Panc1 (cell line): ENCODE measurements around the gene PNN. TPM values are rescaled to one million over a fixed set of nuclear protein-coding genes. Genes with fewer than 3 reads are reported as not detected.

Source experiments
- ATAC-seq: fragments of 200-7000 bp; cut with Tn5 transposase; 2 replicates; pipeline ENCODE4 v1.9.1; 2020; ENCODE audit warnings: mild to moderate bottlenecking, moderate library complexity
- BruUV-seq: library from RNA; stranded (reverse); fragments of 400-500 nt; replicated peaks from 2 replicates; lab custom pipeline; 2021; lab: Mats Ljungman, UMichigan
- CTCF ChIA-PET: fragments of 300-600 bp; sonication (Branson Sonifier 250); formaldehyde crosslinking; loops from one replicate; lab custom pipeline; 2022; ENCODE audit warnings: antibody characterized with exemption; lab: Charles Lee
- POLR2A ChIA-PET: fragments of 300-600 bp; sonication (Branson Sonifier 250); formaldehyde crosslinking; loops from one replicate; lab custom pipeline; 2022; ENCODE audit warnings: antibody characterized with exemption; lab: Charles Lee
- DNase-seq: peaks from one replicate; pipeline ENCODE4 v3.0.0-alpha.2; 2010; ENCODE audit warnings: low read depth, low spot score
- H3K27ac ChIP-seq: 2 replicates; pipeline ENCODE4 v1.5.1; 2011; ENCODE audit warnings: mild to moderate bottlenecking, low read length, inconsistent platforms
- H3K27me3 ChIP-seq: fragments of 200-500 bp; sonication (Bioruptor generic); 2 replicates; pipeline ENCODE4 v1.6.0; 2014; ENCODE audit warnings: low read length, inconsistent platforms; ENCODE audit not compliant: control insufficient read depth, insufficient read depth
- H3K36me3 ChIP-seq: fragments of 200-500 bp; sonication (Bioruptor generic); 2 replicates; pipeline ENCODE4 v1.5.1; 2014; ENCODE audit warnings: inconsistent platforms, mild to moderate bottlenecking, low read length, moderate library complexity; ENCODE audit not compliant: control insufficient read depth, insufficient read depth
- H3K4me1 ChIP-seq: 2 replicates; pipeline ENCODE4 v1.5.1; 2011; ENCODE audit warnings: inconsistent platforms, mild to moderate bottlenecking, low read length, moderate library complexity; ENCODE audit not compliant: control insufficient read depth, insufficient read depth
- H3K4me3 ChIP-seq, 2 experiments: 2 replicates each; pipeline ENCODE4 v1.5.1; 2011 to 2012; ENCODE audit warnings: low read depth in 2 of 2, low read length in 2 of 2, mild to moderate bottlenecking in 2 of 2, inconsistent platforms in 1 of 2, moderate library complexity in 1 of 2
- H3K9me3 ChIP-seq: fragments of 200-500 bp; sonication (Bioruptor generic); 2 replicates; pipeline ENCODE4 v1.5.1; 2014; ENCODE audit warnings: low read depth, mild to moderate bottlenecking, inconsistent platforms, low read length, moderate library complexity; ENCODE audit not compliant: control insufficient read depth, insufficient read depth
- CTCF ChIP-seq: fragments of 450-650 bp; IDR thresholded peaks from 2 replicates; pipeline ENCODE4 v1.5.1; 2017; ENCODE audit warnings: mild to moderate bottlenecking
- POLR2AphosphoS5 ChIP-seq: IDR thresholded peaks from 2 replicates; pipeline ENCODE4 v1.6.1; 2012; ENCODE audit warnings: mild to moderate bottlenecking, low read depth, low read length, moderate library complexity
- REST ChIP-seq, 2 experiments: IDR thresholded peaks; 2 replicates each; pipeline ENCODE4 v1.6.1; 2011 to 2012; ENCODE audit warnings: low read depth in 2 of 2, control low read depth in 1 of 2, low read length in 1 of 2, mild to moderate bottlenecking in 1 of 2, moderate library complexity in 1 of 2; ENCODE audit not compliant: insufficient read depth in 1 of 2
- SIN3A ChIP-seq: IDR thresholded peaks from 2 replicates; pipeline ENCODE4 v1.6.1; 2012; ENCODE audit warnings: low read depth, mild to moderate bottlenecking, low read length, moderate library complexity, borderline replicate concordance; ENCODE audit not compliant: insufficient read depth
- TCF7L2 ChIP-seq: IDR thresholded peaks from 2 replicates; pipeline ENCODE4 v1.6.1; 2011; ENCODE audit warnings: mild to moderate bottlenecking, low read depth, low read length, inconsistent platforms
- in situ Hi-C: cut with HindIII; loops from 2 replicates; pipeline ENCODE4 v1.10.0; 2016; ENCODE audit warnings: low sequenced_read_pairs, low pct_unique_long_range_greater_than_20kb
- intact Hi-C: fragments of 100-400 bp; cut with micrococcal nuclease; formaldehyde crosslinking; loops from one replicate; pipeline ENCODE4 v1.10.0; 2022; ENCODE audit not compliant: unreplicated experiment
- total RNA-seq: library from RNA; stranded (reverse); gene quantifications from one replicate; pipeline ENCODE4 v1.2.1, GENCODE V29; 2021; ENCODE audit not compliant: unreplicated experiment

PNN gene
- total RNA-seq, 1 experiment from 2014 or later, result 55.4 TPM

- Histone ChIP-seq H3K9me3 (no peaks in the 10 kb centered on the region), H3K27ac (no peak overlapping the region), H3K36me3 (peaks cover 70% of the 10 kb centered on the region), H3K4me3 (no peak overlapping the region), H3K4me1 (peaks cover 13% of the 10 kb centered on the region), H3K27me3 (no peaks in the 10 kb centered on the region)
- TF ChIP-seq TCF7L2 (no peak), REST (IDR thresholded peaks at IDR 0.05; ENCODE audit: insufficient read depth in 1 of 2, low read depth in 2 of 2, low read length in 1 of 2) (no peak), POLR2AphosphoS5 (no peak), SIN3A (no peak), CTCF (no peak)
- in situ Hi-C loops (no loop called here), intact Hi-C loops (loop anchor here (10.0 kb wide), 1 partner anchor 84 kb away; no protein-coding TSS in a partner anchor)
- BruUV-seq, result no TSS peak
- ATAC-seq (no peak), DNase-seq (no peak)
- ChIA-PET POLR2A (interaction anchor here (0.7 kb wide), 1 partner anchor 57 kb away, joined by 6 read pairs; no protein-coding TSS in a partner anchor), CTCF (no interaction called here)
Measured at GRCh38 chr14:39180553-39180952, 5.5 kb downstream of the PNN start.

- TF ChIP-seq SIN3A, result no peak
- TF ChIP-seq CTCF, result no peak
- TF ChIP-seq POLR2AphosphoS5, result no peak
- no peak for TF ChIP-seq REST (IDR thresholded peaks at IDR 0.05; ENCODE audit: insufficient read depth in 1 of 2, low read depth in 2 of 2, low read length in 1 of 2)
- TF ChIP-seq TCF7L2, result no peak
- Histone ChIP-seq H3K27ac (no peak overlapping the region), H3K27me3 (no peaks in the 10 kb centered on the region), H3K9me3 (no peaks in the 10 kb centered on the region), H3K4me3 (no peak overlapping the region), H3K36me3 (peaks cover 64% of the 10 kb centered on the region), H3K4me1 (peaks cover 13% of the 10 kb centered on the region)
- POLR2A ChIA-PET, result no interaction called here
- DNase-seq (no peak), ATAC-seq (no peak)
- TSS peak; percentile 76 for BruUV-seq
- in situ Hi-C loops, result no loop called here
- CTCF ChIA-PET, result no interaction called here
- intact Hi-C loops, result loop anchor here (10.0 kb wide), 1 partner anchor 84 kb away; no protein-coding TSS in a partner anchor
Measured at GRCh38 chr14:39181026-39181692, 6.1 kb downstream of the PNN start.
